GM10847 (cell line): ENCODE measurements around the gene CLEC11A.

Source experiments
- POLR2A ChIP-seq: IDR thresholded peaks from 2 replicates; pipeline ENCODE4 v1.6.1; 2011; ENCODE audit not compliant: insufficient read length; ENCODE audit errors: extremely low read depth

The CLEC11A gene

GRCh38 chr19:50702158-50702870 is 20.9 kb upstream of the CLEC11A start:
- TF ChIP-seq POLR2A, result no peak

- no peak for TF ChIP-seq POLR2A
Observed at GRCh38 chr19:50702871-50703829, 20.0 kb upstream of the CLEC11A start.

GRCh38 chr19:50703915-50704796 is 19.0 kb upstream of the CLEC11A start:
- TF ChIP-seq POLR2A, result no peak

- TF ChIP-seq POLR2A, result no peak
Observed at GRCh38 chr19:50705422-50706019, 17.6 kb upstream of the CLEC11A start.

GRCh38 chr19:50706387-50706786 is 16.8 kb upstream of the CLEC11A start:
- no peak for TF ChIP-seq POLR2A

GRCh38 chr19:50708179-50708879 is 14.8 kb upstream of the CLEC11A start:
- no peak for TF ChIP-seq POLR2A

GRCh38 chr19:50710094-50710493 is 13.1 kb upstream of the CLEC11A start:
- no peak for TF ChIP-seq POLR2A

- no peak for TF ChIP-seq POLR2A
Observed at GRCh38 chr19:50710612-50711011, 12.6 kb upstream of the CLEC11A start.

- TF ChIP-seq POLR2A, result no peak
Observed at GRCh38 chr19:50711196-50711595, 12.0 kb upstream of the CLEC11A start.

GRCh38 chr19:50711805-50712204 is 11.4 kb upstream of the CLEC11A start:
- TF ChIP-seq POLR2A, result no peak

- no peak for TF ChIP-seq POLR2A
Observed at GRCh38 chr19:50712833-50713232, 10.3 kb upstream of the CLEC11A start.

- no peak for TF ChIP-seq POLR2A
Observed at GRCh38 chr19:50713556-50714236, 9.5 kb upstream of the CLEC11A start.

- TF ChIP-seq POLR2A, result no peak
Observed at GRCh38 chr19:50716178-50717025, 6.8 kb upstream of the CLEC11A start.
